D341Med (cell line): ENCODE results near the gene HCAR3.
A peak's percentile ranks its signal among the peaks of the same experiment; 100 is the strongest.
"Not testable (repeated sequence)": the region's sequence is repeated elsewhere in the genome, so short reads cannot be mapped to it uniquely, and the experiment has no call there.

Experiments used
- DNase-seq: peaks from one replicate; pipeline ENCODE4 v3.0.0; 2012; ENCODE audit warnings: low spot score

HCAR3 gene

DNA sequence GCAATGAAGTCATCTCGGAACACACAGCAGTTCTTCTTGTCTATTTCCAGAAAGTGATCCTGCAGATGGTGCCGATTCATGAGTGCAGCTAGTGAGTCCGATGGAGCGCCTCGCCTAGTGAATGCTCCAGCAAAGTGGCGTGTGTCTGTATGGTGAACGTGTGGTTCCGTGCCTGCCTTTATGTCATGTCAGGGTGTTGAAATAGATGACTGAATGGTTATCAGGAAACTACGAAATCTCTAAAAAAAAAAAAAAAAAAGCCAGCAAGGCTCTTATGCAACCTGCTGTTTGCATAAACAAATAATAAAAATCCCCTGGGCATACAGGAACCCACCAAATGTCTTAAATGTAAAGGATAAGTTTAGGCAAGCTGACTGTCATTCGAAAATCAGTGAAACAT, at the start of gene HCAR3:
Gene HCAR3 (minus strand): TSS at position 154 of the 400 bp plus-strand sequence. CDS start 74 bp downstream, at position 80.
- not testable (repeated sequence) for DNase-seq

DNA sequence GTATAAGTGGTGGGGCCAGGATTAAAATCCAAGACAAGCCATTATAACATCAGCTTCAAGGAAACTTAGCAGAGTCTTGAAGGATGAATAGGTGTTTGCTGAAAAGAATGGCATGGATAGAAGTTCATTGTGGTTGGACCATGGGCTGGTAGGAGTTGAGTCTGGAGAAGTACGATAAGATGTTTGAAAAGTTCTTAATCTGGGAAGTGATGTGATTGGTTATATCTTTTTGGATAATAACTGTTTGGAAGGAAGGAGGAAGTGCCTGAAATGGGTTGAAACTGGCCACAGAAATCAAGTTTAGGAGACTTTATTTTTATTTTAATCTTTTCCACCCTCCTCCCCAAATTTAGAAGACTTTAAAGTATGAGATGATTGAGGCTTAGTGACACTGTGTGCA, 41.0 kb upstream of the HCAR3 start:
- no peak for DNase-seq

DNA sequence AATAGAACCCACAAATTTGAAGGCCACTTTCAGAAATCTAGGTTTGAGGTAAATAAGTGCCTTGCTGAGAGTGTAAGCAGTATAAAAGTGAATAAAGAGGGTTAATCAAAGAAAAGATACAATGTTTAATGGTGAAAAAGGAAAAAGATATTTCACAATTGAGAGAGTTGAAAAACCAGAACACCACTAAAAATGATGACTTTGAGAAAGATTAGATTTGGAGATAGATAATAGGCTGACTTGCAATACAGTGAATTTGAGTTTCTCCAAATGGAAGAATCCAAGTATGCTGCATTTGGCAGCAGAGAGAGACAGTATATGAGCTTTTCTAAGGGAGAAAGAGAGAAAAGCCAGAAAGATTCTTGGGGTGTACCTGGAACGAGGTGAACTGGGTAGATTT, 38.2 kb upstream of the HCAR3 start:
- DNase-seq, result no peak

DNA sequence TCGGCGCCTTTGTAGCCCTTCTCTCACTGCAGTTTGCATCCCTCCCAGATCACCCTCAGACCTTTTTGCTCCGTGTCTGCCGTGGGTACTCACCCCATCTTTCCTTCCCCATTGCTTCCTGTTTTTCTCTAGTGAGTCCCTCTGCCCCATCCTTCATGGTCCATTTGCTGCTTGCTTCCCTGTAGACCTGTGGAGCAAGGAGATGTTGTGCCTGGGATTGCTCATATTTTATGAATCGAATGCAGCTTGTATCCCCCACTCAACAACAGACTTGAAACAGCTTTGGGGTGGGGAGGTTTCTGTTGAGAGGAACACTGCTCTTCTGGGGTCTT, 36.7 kb upstream of the HCAR3 start:
- DNase-seq, result no peak

DNA sequence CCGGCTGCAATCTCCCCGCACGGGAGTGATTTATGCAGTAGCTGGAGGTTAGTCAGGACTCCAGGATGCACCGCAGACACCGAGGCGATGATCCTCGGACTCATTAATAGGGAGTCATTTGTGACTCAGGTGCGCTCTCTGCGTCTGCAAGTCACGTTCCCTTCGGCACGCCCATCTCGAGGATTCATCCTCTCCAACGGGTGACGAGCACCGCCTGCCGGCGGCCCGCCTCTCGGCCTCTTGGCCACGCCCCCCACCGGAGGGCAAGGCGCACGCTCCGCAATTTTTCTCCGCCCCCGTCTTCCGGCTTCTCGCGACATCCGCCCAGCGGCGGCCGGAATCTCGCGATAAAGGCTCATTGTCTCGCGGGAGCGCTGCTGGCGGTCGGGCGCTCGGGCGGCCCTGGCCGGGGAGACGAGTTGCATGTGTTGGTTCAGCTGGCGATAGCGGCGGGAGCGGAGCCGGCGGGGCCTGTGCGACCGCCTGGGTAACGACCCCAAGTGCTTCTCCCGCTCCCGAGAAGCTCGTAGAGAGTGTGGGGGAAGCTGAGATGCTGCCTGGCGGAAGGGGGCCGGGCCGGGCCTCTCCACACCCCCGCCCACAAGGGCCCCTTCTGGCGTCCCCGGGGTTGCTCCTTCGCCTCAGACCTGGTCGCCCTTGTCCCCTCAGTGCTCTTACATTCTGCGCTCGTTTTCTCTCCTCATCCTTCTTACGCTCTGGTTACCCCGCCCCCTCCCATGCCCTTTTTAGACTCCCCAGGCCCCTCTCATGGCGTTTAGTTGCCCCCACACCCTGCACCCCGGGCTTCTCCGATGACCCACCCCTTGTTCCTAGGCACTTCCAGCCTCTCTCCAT, 36.1 kb upstream of the HCAR3 start, which contains the start of gene DENR:
Gene DENR (plus strand): TSS at position 361 of the 855 bp plus-strand sequence. CDS start 878 bp downstream, outside the sequence.
- DNase-seq, result peak; percentile 99

DNA sequence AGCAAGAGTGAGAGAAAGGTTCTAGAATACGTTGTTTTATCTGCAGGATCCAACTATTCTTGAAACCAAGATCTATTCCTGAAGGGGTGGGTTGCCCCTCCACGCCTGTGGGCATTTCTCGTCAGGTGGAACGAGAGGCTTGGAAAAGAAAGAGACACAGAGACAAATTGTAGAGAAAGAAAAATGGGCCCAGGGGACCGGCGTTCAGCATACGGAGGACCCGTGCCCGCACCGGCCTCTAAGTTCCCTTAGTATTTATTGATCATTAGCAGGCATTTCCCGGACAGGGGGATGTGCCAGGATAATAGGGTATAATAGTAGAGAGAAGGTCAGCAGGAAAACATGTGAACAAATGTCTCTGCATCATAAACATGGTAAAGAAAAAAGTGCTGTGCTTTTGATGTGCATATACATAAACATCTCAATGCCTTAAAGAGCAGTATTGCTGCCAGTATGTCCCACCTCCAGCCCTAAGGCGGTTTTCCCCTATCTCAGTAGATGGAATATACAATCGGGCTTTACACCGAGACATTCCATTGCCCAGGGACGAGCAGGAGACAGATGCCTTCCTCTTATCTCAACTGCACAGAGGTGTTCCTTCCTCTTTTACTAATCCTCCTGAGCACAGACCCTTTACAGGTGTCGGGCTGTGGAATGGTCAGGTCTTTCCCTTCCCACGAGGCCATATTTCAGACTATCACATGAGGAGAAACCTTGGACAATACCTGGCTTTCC, 34.3 kb upstream of the HCAR3 start:
- DNase-seq, result not testable (repeated sequence)

DNA sequence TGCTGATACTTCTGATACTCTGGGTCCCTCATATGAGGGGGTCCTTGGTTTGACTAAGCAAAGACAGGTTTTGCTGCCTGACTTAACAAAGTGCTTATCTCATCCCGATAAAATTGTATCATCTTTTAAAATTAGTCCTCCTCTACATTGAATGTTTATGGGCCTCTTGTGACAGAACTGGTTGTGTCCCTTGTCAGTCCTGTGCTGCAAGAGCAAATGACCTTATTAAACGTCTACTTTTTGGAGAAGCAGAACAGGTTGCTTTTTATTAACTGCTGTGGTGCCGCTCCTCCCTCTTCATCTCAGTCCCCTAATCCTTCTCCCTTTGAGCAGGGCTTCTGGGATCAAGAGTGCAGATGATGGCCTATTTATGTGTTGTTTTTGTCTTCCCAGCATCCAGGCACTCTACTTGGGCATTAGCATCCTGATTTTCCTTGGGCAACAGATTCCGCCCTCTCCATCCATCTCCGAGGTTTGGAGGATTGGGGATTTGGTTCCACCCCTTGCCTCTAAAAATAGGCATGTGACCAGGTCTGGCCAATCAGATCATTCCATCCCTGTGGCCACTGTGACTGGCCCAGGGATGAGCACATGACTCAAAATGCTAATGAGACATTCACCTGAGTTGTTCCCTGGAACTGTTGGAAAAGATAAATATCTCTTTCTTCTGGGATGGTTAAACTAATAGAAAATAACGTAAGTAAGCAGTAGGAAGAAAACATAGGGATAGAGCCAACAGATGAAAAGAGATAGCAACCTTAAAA, 33.1 kb upstream of the HCAR3 start:
- DNase-seq, result no peak

DNA sequence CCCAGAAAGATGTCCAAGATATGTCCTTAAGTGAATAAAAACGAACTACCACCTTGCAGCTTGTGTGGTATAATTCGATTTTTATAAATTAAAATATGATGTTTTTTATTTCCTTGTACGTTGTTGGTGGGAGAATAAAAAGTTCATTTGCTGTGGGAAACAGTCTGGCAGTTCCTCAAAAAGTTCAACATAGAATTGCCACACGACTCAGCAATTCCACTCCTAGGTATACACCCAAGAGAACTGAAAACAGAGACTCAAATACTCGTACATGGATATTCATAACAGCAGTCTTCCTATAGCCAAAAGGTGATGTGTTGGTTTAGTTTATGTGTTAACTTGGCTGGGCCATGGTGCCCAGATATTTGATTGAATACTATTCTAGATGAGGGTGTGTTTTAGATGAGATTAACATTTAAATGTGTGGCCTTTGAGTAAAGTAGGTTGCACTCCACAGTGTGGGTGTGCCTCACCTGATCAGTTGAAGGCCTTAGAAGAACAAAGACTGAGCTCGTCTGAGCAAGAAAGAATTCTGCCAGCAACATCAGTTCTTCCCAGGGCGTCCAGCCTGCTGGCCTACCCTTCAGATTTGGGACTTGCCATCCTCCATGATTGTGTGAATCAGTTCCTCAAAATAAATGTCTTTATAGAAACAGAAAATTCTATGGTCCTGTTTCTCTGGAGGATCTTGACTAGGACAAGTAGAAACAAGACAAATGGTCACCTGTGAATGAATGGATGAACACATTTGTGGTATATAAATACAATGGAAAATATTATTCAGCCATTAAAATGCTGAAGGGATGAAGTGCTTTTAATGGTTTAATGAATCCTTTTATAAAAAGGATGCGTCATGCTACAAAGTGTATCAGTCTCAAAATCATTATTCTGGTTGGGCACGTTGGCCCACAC, 30.9 kb upstream of the HCAR3 start:
- no peak for DNase-seq

DNA sequence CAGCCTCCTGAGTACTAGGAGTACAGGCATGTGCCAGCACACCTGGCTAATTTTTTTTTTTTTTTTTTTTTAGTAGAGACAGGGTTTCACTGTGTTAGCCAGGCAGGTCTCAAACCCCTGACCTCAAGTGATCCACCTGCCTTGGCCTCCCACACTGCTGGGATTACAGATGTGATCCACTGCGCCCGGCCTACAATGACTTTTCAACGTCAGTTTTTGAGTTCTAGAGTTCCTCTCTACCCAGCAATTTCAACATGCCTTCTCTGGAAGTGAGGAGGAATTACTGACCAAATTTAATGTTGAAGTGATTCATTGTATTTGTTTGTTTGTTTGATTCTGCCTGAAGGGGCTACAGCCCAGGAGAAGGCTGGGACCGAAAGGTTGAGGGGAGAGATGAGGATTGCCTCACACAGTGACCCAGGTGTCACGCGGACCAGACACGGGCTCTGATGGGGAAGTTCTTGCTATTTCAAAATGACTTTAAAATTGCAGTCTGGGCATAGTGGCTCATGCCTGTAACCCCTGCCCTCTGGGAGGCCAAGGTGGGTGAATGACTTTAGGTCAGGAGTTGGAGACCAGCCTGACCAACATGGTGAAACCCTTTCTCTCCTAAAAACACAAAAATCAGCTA, 27.4 kb upstream of the HCAR3 start:
- no peak for DNase-seq

DNA sequence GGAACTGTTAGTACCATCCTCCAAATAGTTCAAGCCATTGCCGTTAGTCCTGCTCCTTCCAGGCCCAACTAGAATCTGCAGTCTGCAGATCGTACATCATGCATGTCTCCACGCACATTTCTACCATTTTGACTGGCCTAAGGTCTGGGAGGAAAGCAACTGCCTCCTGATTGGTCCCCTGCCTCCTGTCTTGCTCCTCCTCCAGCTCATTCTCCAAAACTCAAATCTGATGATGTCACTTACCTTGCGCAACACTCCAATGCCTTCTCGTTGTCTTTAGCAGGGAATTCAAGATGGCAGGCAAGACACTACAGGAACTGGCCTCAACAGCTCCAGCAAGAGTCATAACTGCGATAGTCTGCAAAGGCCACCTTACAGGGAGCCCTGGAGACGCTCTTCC, 23.7 kb upstream of the HCAR3 start:
- no peak for DNase-seq

DNA sequence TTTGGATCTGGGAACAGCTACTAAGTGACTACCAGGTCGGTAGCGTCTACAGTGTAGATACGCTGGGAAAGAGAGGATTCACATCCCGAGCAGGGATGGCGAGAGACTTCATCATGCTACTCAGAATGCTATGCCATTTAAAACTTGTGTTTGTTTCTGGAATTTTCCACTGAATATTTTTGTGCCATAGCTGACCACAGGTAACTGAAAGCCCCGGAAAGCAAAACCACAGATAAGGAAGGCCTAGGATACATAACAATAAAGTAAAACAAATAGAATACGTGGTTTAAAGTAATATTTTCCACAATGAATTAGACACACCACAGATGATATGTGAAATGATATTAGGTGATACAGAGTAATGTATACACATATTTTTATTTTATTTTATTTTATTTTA, 22.0 kb upstream of the HCAR3 start:
- DNase-seq, result no peak

DNA sequence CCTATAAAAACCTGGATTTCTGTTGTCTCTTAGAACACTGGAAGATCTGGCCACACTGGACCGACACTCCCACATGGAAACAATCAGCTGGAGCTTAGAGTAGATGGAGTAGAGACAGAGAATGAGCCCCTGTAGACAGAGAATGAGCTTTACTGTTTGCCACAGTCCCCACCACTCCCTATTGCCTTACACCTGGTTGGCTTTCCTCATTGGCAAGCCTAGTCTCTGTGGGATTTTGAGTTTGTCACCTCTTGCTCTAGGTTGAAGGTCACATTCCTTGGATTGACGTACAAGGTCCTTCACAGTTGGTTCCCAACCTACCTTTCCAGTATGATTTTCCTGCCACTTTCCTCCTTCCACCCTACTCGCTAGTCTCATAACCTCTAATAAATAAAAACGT, 16.0 kb upstream of the HCAR3 start:
- DNase-seq, result no peak

DNA sequence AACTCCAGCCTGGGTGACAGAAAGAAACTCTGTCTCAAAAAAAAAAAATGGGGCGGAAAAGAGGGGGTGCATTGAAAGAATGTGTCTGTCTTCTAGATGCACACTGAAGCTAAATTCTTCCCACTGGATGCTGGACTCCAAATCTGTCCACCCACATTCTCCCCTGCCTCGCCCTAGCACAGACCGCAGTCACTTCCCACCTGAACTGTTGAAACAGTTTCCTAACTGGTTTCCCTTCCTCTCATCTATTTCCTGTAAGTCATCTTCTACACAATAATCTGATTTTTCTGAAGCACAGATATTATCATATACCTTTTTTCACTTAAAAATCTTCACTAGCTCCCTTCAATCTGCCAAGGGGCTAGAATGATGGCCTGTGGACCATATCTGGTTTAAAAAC, 15.6 kb upstream of the HCAR3 start:
- no peak for DNase-seq

DNA sequence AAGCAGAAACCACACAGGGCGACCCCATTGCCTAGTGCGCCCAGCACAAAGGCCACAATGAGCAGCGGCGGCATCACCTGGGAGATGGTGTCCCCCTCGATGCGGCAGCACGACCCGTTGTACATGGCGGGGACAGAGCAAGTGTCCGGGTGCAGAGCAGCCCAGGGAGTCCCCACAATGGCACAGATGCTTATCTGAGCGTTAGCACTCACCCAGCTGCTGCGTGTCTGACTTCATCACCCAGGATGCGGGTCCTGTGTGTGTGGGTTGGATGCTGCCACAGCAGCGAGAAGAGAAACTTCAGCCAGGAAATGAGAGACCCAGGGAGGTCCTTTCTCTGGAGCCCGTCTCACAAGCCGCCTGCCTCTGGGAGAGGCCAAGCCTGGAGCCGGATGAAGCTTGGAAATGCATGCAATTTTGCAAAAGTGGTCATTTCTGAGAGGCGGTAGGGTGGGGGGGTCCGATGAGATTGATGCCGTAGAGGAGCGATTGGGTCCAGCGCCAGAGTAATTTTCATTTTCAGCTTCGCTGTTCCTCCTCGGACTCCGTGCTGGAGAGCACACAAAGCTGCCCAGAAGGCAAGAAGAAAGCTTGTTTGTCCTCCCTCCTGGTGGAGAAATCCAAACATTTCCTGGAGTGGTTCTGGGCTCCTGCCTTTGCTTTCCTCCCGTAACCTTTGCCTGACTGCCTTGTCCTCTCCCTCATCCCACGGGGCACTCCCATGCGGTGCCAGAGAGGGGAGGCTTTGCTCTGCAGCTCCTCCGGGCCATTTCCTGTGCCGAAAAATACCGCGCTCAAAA, 13.8 kb upstream of the HCAR3 start, which contains the start of gene HCAR1:
Gene HCAR1 (minus strand): TSS at position 630 of the 800 bp plus-strand sequence. CDS start 505 bp downstream, at position 125.
- no peak for DNase-seq

DNA sequence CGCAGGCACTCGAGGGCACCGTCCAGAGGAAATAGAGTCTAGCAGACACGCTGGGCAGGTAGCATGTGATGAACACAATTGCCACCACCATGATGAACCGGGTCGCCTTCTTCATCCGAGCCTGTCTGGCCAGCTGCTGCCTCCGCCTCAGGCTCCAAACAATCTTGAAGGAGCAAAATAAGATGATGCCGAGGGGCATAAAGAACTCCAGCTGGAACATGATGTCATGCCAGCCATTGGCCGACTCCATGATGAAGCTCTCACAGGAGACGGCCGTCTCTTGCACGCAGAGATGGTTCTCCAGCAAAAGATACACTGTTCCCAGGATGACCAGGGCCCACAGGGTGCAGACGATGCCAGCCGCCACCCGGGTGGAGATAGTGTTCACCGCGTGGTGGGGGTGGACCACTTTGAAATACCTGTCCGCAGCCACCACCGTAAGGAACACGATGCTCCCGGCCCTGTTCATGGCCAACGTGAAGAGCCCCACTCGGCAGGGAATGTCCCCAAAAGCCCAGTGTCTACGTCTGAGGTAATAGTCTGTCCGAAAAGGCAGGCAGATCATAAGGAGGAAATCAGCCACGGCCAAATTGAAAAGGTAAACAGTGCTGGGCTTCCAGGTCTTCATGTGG, 13.1 kb upstream of the HCAR3 start:
- no peak for DNase-seq

DNA sequence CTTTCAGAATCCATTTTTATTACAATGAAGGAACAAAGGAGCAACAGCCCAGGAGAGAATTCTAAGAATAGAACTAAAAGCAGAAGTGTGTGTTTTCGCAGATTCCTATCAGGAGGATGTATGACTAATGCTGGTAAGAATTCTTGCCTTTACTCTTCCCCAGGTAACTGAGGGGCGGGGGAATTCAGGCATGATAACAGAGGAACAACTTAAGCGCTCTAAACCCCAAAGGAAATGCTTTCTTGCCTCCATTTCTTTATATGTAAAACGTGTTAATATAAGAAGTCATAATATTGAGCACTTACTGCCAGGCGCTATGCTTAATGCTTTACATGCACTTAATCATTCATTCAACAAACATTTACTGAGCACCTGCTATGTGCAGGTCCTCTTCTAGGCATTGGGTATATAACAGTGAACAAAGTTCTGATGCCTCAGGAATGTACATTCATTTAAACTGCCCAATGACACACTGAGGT, 9.5 kb upstream of the HCAR3 start:
- no peak for DNase-seq

DNA sequence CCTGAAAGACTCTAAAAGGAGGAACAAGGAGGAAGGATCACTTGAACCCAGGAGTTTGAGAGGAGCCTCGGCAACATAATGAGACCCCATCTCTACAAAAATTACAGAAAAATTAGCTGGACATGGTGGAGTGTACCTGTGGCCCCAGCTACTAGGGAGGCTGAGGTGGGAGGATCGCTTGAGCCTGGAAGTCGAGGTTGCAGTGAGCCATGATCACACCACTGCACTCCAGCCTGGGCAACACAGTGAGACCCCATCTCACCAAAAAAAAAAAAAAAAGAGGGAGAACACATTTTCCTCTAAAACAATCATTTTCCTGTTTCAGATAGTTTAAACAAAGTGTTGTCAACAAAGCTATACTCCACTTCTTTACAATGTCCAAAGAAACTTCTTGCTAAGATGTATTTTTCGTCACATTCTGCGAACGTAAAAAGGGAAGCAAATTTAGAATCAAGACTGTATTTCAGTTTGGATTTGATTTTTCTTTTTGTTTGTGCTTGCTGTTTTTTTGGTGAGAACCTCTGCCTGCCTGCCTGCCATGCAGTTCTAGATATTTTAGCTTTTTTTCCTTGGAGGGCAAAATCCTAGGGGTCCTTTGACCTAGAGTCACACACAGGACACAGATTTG, 9.0 kb upstream of the HCAR3 start:
- no peak for DNase-seq

DNA sequence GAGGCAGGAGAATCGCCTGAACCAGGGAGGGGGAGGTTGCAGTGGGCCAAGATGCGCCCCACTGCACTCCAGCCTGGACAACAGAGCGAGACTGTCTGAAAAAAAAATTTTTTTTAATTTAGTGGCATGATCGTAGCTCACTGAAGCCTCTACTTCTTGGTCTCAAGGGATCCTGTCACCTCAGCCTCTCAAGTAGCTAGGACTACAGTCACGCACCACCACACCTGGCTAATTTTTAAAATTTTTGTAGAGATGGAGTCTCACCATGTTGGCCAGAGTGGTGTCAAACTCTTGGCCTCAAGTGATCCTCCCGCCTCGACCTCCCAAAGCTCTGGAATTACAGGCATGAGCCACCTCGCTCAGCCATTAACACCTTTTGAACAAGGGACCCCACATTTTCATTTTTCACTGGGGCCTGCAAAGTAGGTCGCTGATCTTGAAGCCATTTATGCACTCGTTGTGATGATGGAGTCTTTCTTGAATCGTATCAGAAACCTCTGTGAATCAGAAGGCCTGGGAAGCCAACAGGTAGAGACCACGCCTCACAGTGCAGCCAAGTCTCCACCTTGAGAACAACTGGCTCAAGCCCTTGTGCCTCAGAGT, 8.1 kb upstream of the HCAR3 start:
- DNase-seq, result no peak

DNA sequence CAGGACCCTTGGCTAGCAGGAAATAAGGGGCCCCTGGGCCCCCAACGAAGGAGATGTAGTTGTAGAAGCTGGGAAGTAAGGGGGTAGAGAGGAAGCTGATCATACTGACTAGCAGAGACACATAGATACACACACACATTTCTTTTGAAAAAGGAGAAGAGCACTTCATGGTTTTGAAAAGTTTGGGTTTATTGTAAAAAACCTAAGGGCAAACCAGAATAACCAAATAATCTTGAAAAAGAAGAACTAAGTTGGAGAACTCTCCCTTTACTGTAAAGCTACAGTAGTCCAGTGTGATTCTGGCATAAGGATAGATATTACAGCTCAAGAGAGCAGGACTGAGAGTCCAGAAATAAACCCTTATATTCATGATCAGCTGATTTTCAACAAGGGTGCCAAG, 5.8 kb upstream of the HCAR3 start:
- no peak for DNase-seq
